Effector memory CD4-positive, alpha-beta T cell (primary cell): ENCODE results near the gene GBP7.
"Not testable (repeated sequence)": the region's sequence is repeated elsewhere in the genome, so short reads cannot be mapped to it uniquely, and the experiment has no call there.

ENCODE experiments used
- DNase-seq, 3 donors: peaks; one replicate each; pipeline ENCODE4 v3.0.0-alpha.2; 2020
- H3K27ac ChIP-seq: 2 replicates; pipeline ENCODE4 v1.7.0; 2013; ENCODE audit warnings: mild to moderate bottlenecking, low read length, moderate library complexity; ENCODE audit not compliant: insufficient read depth, poor library complexity, severe bottlenecking
- H3K27me3 ChIP-seq: replicated peaks from 2 replicates; pipeline ENCODE4 v1.7.0; 2013; ENCODE audit warnings: mild to moderate bottlenecking, low read length; ENCODE audit not compliant: insufficient read depth, control insufficient read depth, poor library complexity, severe bottlenecking
- H3K36me3 ChIP-seq: 2 replicates; pipeline ENCODE4 v1.7.0; 2013; ENCODE audit warnings: mild to moderate bottlenecking, low read length, moderate library complexity; ENCODE audit not compliant: control insufficient read depth, insufficient read depth
- H3K4me1 ChIP-seq: 2 replicates; pipeline ENCODE4 v1.7.0; 2013; ENCODE audit warnings: low read length, mild to moderate bottlenecking; ENCODE audit not compliant: control insufficient read depth, insufficient read depth, poor library complexity, severe bottlenecking
- H3K4me3 ChIP-seq: 2 replicates; pipeline ENCODE4 v1.7.0; 2013; ENCODE audit warnings: low read length, low read depth, mild to moderate bottlenecking; ENCODE audit not compliant: insufficient read depth, poor library complexity, severe bottlenecking
- H3K9me3 ChIP-seq: 2 replicates; pipeline ENCODE4 v1.7.0; 2013; ENCODE audit warnings: mild to moderate bottlenecking, low read length, moderate library complexity; ENCODE audit not compliant: control insufficient read depth

Gene GBP7

GRCh38 chr1:89147678-89148658 lies 27.8 kb downstream of the GBP7 start:
- Histone ChIP-seq H3K4me3 (no peak overlapping the region), H3K27ac (no peak overlapping the region), H3K9me3 (no peaks in the 10 kb centered on the region), H3K36me3 (no peaks in the 10 kb centered on the region), H3K4me1 (no peaks in the 10 kb centered on the region), H3K27me3 (no peaks in the 10 kb centered on the region)
- no peak for DNase-seq

GRCh38 chr1:89146721-89147120 lies 29.1 kb downstream of the GBP7 start:
- Histone ChIP-seq H3K4me1 (no peaks in the 10 kb centered on the region), H3K27me3 (no peaks in the 10 kb centered on the region), H3K4me3 (no peak overlapping the region), H3K27ac (no peak overlapping the region), H3K9me3 (no peaks in the 10 kb centered on the region), H3K36me3 (no peaks in the 10 kb centered on the region)
- no peak for DNase-seq

- no peaks in the 10 kb centered on the region for H3K4me1 ChIP-seq
- no peak for DNase-seq
- no peaks in the 10 kb centered on the region for H3K36me3 ChIP-seq
- no peak overlapping the region for H3K4me3 ChIP-seq
- no peaks in the 10 kb centered on the region for H3K27me3 ChIP-seq
- no peaks in the 10 kb centered on the region for H3K9me3 ChIP-seq
- H3K27ac ChIP-seq: no peak overlapping the region
Observed at GRCh38 chr1:89143484-89143883, 32.3 kb downstream of the GBP7 start.

GRCh38 chr1:89142160-89142559 lies 33.6 kb downstream of the GBP7 start:
- no peak overlapping the region for H3K4me3 ChIP-seq
- no peaks in the 10 kb centered on the region for H3K36me3 ChIP-seq
- DNase-seq: no peak
- H3K27me3 ChIP-seq: no peaks in the 10 kb centered on the region
- H3K9me3 ChIP-seq: no peaks in the 10 kb centered on the region
- H3K4me1 ChIP-seq: no peaks in the 10 kb centered on the region
- no peak overlapping the region for H3K27ac ChIP-seq

- Histone ChIP-seq H3K9me3 (no peaks in the 10 kb centered on the region), H3K4me1 (no peaks in the 10 kb centered on the region), H3K27ac (no peak overlapping the region), H3K4me3 (no peak overlapping the region), H3K36me3 (no peaks in the 10 kb centered on the region), H3K27me3 (no peaks in the 10 kb centered on the region)
- no peak for DNase-seq
Observed at GRCh38 chr1:89133747-89134146, 42.1 kb downstream of the GBP7 start.

GRCh38 chr1:89130716-89131115 lies 45.1 kb downstream of the GBP7 start:
- no peak overlapping the region for H3K4me3 ChIP-seq
- no peaks in the 10 kb centered on the region for H3K27me3 ChIP-seq
- no peaks in the 10 kb centered on the region for H3K36me3 ChIP-seq
- H3K9me3 ChIP-seq: no peaks in the 10 kb centered on the region
- no peak for DNase-seq
- no peak overlapping the region for H3K27ac ChIP-seq
- H3K4me1 ChIP-seq: no peaks in the 10 kb centered on the region

GRCh38 chr1:89129911-89130310 lies 45.9 kb downstream of the GBP7 start:
- H3K4me1 ChIP-seq: no peaks in the 10 kb centered on the region
- no peaks in the 10 kb centered on the region for H3K9me3 ChIP-seq
- DNase-seq: no peak
- H3K36me3 ChIP-seq: no peaks in the 10 kb centered on the region
- peak overlapping the region; percentile 67 for H3K27ac ChIP-seq
- no peak overlapping the region for H3K4me3 ChIP-seq
- no peaks in the 10 kb centered on the region for H3K27me3 ChIP-seq

- not testable (repeated sequence) for H3K27ac ChIP-seq, H3K4me3 ChIP-seq, H3K36me3 ChIP-seq, H3K9me3 ChIP-seq, H3K4me1 ChIP-seq, H3K27me3 ChIP-seq, DNase-seq
Observed at GRCh38 chr1:89128003-89128458, 47.8 kb downstream of the GBP7 start.

GRCh38 chr1:89126602-89127565 lies 48.9 kb downstream of the GBP7 start:
- DNase-seq: peak; percentile 44 to 58 (median 49)
- H3K36me3 ChIP-seq, H3K27me3 ChIP-seq, H3K4me1 ChIP-seq, H3K9me3 ChIP-seq: not testable (repeated sequence)
- peak overlapping the region; percentile 75 for H3K4me3 ChIP-seq
- peak overlapping the region; percentile 81 for H3K27ac ChIP-seq
